Activated CD8-positive, alpha-beta memory T cell treated with anti-CD3 and anti-CD28 coated beads, Interleukin-2, amount 50 U/mL, for 4 hours (primary cell): ENCODE data around the gene TRIM72.
"Not testable (repeated sequence)": the region's sequence is repeated elsewhere in the genome, so short reads cannot be mapped to it uniquely, and the experiment has no call there.

Experiments
- DNase-seq: peaks from one replicate; pipeline ENCODE4 v3.0.0-alpha.2; 2020

TRIM72 gene

GRCh38 chr16:31215287-31216162 is 1.6 kb downstream of the TRIM72 start:
- no peak for DNase-seq

GRCh38 chr16:31216422-31217135 is 2.7 kb downstream of the TRIM72 start, which contains the start of gene PYDC1:
TSS of gene PYDC1 (minus strand) at chr16:31217135. CDS start at chr16:31217028, 107 bp downstream.
- no peak for DNase-seq

GRCh38 chr16:31217136-31217530 is 3.2 kb downstream of the TRIM72 start:
- DNase-seq = no peak

- DNase-seq = no peak
Observed at GRCh38 chr16:31219154-31219741, 5.3 kb downstream of the TRIM72 start.

GRCh38 chr16:31221357-31222160 is 7.6 kb downstream of the TRIM72 start:
- no peak for DNase-seq

GRCh38 chr16:31223044-31223443 is 9.1 kb downstream of the TRIM72 start:
- DNase-seq = no peak

- DNase-seq = no peak
Observed at GRCh38 chr16:31224092-31224955, 10.4 kb downstream of the TRIM72 start.

- no peak for DNase-seq
Observed at GRCh38 chr16:31225193-31225592, 11.3 kb downstream of the TRIM72 start.

- no peak for DNase-seq
Observed at GRCh38 chr16:31228206-31228605, 14.3 kb downstream of the TRIM72 start.

GRCh38 chr16:31229501-31229900 is 15.6 kb downstream of the TRIM72 start:
- no peak for DNase-seq

GRCh38 chr16:31238041-31238440 is 24.1 kb downstream of the TRIM72 start:
- no peak for DNase-seq

GRCh38 chr16:31242206-31242605 is 28.3 kb downstream of the TRIM72 start:
- DNase-seq = no peak

- DNase-seq = no peak
Observed at GRCh38 chr16:31243734-31244670, 30.1 kb downstream of the TRIM72 start.

- DNase-seq = not testable (repeated sequence)
Observed at GRCh38 chr16:31245598-31245997, 31.7 kb downstream of the TRIM72 start.

- DNase-seq = no peak
Observed at GRCh38 chr16:31246296-31246695, 32.4 kb downstream of the TRIM72 start.

GRCh38 chr16:31248344-31248743 is 34.4 kb downstream of the TRIM72 start:
- DNase-seq = no peak

GRCh38 chr16:31250782-31251384 is 37.0 kb downstream of the TRIM72 start:
- no peak for DNase-seq

GRCh38 chr16:31251435-31251834 is 37.5 kb downstream of the TRIM72 start:
- no peak for DNase-seq

- DNase-seq = no peak
Observed at GRCh38 chr16:31253642-31254045, 39.7 kb downstream of the TRIM72 start.

- DNase-seq = no peak
Observed at GRCh38 chr16:31256466-31256865, 42.5 kb downstream of the TRIM72 start.
